Stimulated activated CD4-positive, alpha-beta T cell treated with anti-CD3 and anti-CD28 coated beads, TNF-alpha, amount 100 ng/mL, for 1 hour (primary cell): ENCODE measurements around the gene ARHGAP5.

Experiments
- DNase-seq, 3 donors: peaks; one replicate each; pipeline ENCODE4 v3.0.0-alpha.2; 2020; ENCODE audit warnings: low read depth in 3 of 3, low spot score in 1 of 3

Gene ARHGAP5

GRCh38 chr14:32167907-32168306, 90.8 kb downstream of the ARHGAP5 start:
- DNase-seq: no peak

GRCh38 chr14:32169191-32169590, 92.1 kb downstream of the ARHGAP5 start:
- DNase-seq: no peak

- DNase-seq: no peak
Observed at GRCh38 chr14:32171469-32171868, 94.4 kb downstream of the ARHGAP5 start.

- no peak for DNase-seq
Observed at GRCh38 chr14:32183151-32184058, 106.3 kb downstream of the ARHGAP5 start.

- no peak for DNase-seq
Observed at GRCh38 chr14:32185097-32185496, 108.0 kb downstream of the ARHGAP5 start.

- DNase-seq: no peak
Observed at GRCh38 chr14:32186248-32186647, 109.1 kb downstream of the ARHGAP5 start.

GRCh38 chr14:32189811-32190210, 112.7 kb downstream of the ARHGAP5 start:
- no peak for DNase-seq

GRCh38 chr14:32190673-32191072, 113.6 kb downstream of the ARHGAP5 start:
- no peak for DNase-seq

- no peak for DNase-seq
Observed at GRCh38 chr14:32192712-32193373, 115.7 kb downstream of the ARHGAP5 start.

GRCh38 chr14:32193532-32193931, 116.4 kb downstream of the ARHGAP5 start:
- DNase-seq: no peak

- no peak for DNase-seq
Observed at GRCh38 chr14:32195636-32196035, 118.5 kb downstream of the ARHGAP5 start.

- no peak for DNase-seq
Observed at GRCh38 chr14:32197919-32198318, 120.8 kb downstream of the ARHGAP5 start.

- DNase-seq: no peak
Observed at GRCh38 chr14:32200368-32201192, 123.5 kb downstream of the ARHGAP5 start.

- peak in 2 of 3 donors; percentile 29 to 61 for DNase-seq
Observed at GRCh38 chr14:32201193-32201815, 124.2 kb downstream of the ARHGAP5 start.

- peak in 1 of 3 donors; percentile 14 for DNase-seq
Observed at GRCh38 chr14:32201816-32202490, 124.8 kb downstream of the ARHGAP5 start, which contains the start of gene RNU6-7. TSS of gene RNU6-7 (plus strand) at chr14:32202045.

GRCh38 chr14:32202491-32202997, 125.4 kb downstream of the ARHGAP5 start:
- DNase-seq: no peak

- peak; percentile 73 to 81 (median 79) for DNase-seq
Observed at GRCh38 chr14:32202998-32203882, 126.1 kb downstream of the ARHGAP5 start, which contains the start of gene RNU6-8. TSS of gene RNU6-8 (minus strand) at chr14:32203269.

- no peak for DNase-seq
Observed at GRCh38 chr14:32203928-32204357, 126.8 kb downstream of the ARHGAP5 start.

- DNase-seq: no peak
Observed at GRCh38 chr14:32205554-32205953, 128.4 kb downstream of the ARHGAP5 start.
